H1 (cell line): ENCODE measurements around the gene TBC1D2. TPM values are rescaled to one million over a fixed set of nuclear protein-coding genes. Genes with fewer than 3 reads are reported as not detected.
A peak's percentile ranks its signal among the peaks of the same experiment; 100 is the strongest.

Experiments used
- CTCF ChIA-PET: fragments of 300-600 bp; sonication (Branson Sonifier 250); formaldehyde crosslinking; loops from one replicate; lab custom pipeline; 2021; ENCODE audit not compliant: partially characterized antibody; lab: Charles Lee
- POLR2A ChIA-PET: fragments of 300-600 bp; sonication (Branson Sonifier 250); formaldehyde crosslinking; loops from one replicate; lab custom pipeline; 2021; ENCODE audit warnings: inconsistent platforms; ENCODE audit not compliant: partially characterized antibody; lab: Charles Lee
- DNase-seq, 2 experiments: peaks; one replicate each; pipeline versions ENCODE4 v3.0.0 to v3.0.0-alpha.2; 2010 to 2022; ENCODE audit warnings: low spot score in 2 of 2, low read depth in 1 of 2, mixed read lengths in 1 of 2
- FAIRE-seq: peaks from 2 replicates; lab custom pipeline; 2011; peaks lifted over from hg19 to GRCh38; lab: Jason Lieb, UNC
- H2AFZ ChIP-seq: 2 replicates; pipeline ENCODE4 v1.8.1; 2012; ENCODE audit warnings: low read length, inconsistent platforms
- H2AK5ac ChIP-seq: 2 replicates; pipeline ENCODE4 v1.6.1; 2013; ENCODE audit warnings: low read depth, low read length
- H2BK120ac ChIP-seq: replicated peaks from 2 replicates; pipeline ENCODE3; 2013; ENCODE audit warnings: low read depth, low read length, inconsistent platforms
- H2BK12ac ChIP-seq: 2 replicates; pipeline ENCODE4 v1.6.1; 2013; ENCODE audit warnings: low read depth, low read length
- H2BK15ac ChIP-seq: 2 replicates; pipeline ENCODE4 v1.6.1; 2013; ENCODE audit warnings: low read length
- H2BK20ac ChIP-seq: 2 replicates; pipeline ENCODE4 v1.6.1; 2013; ENCODE audit warnings: low read length
- H2BK5ac ChIP-seq: 2 replicates; pipeline ENCODE4 v1.6.1; 2013; ENCODE audit warnings: low read depth, low read length
- H3K14ac ChIP-seq: 2 replicates; pipeline ENCODE4 v1.6.1; 2013; ENCODE audit warnings: inconsistent platforms; ENCODE audit not compliant: insufficient read length
- H3K18ac ChIP-seq: 2 replicates; pipeline ENCODE4 v1.6.1; 2013; ENCODE audit warnings: low read length; ENCODE audit errors: extremely low read depth
- H3K23ac ChIP-seq: 2 replicates; pipeline ENCODE4 v1.6.1; 2013; ENCODE audit warnings: inconsistent platforms; ENCODE audit not compliant: insufficient read length
- H3K23me2 ChIP-seq: 2 replicates; pipeline ENCODE4 v1.6.1; 2013; ENCODE audit warnings: low read depth, low read length
- H3K27ac ChIP-seq: 2 replicates; pipeline ENCODE4 v1.6.1; 2011; ENCODE audit warnings: low read depth, low read length, inconsistent platforms
- H3K27me3 ChIP-seq, 4 experiments: replicated peaks in 1 of 4; 1 replicate in 1 of 4; 2 replicates in 3 of 4; pipeline versions ENCODE4 v1.6.1 to v1.8.1; 2011 to 2013; ENCODE audit warnings: low read length in 3 of 4, mild to moderate bottlenecking in 3 of 4, inconsistent platforms in 2 of 4, mixed read lengths in 2 of 4, moderate library complexity in 1 of 4; ENCODE audit not compliant: control insufficient read depth in 3 of 4, insufficient read depth in 3 of 4; ENCODE audit errors: extremely low read depth in 1 of 4
- H3K36me3 ChIP-seq, 4 experiments: 2 replicates each; pipeline versions ENCODE4 v1.6.1 to v1.8.1; 2011 to 2013; ENCODE audit warnings: mild to moderate bottlenecking in 4 of 4, low read length in 3 of 4, moderate library complexity in 2 of 4, control low read depth in 1 of 4, inconsistent platforms in 1 of 4; ENCODE audit not compliant: insufficient read depth in 4 of 4, control insufficient read depth in 2 of 4
- H3K4ac ChIP-seq: replicated peaks from 2 replicates; pipeline ENCODE3; 2013; ENCODE audit warnings: low read length, low read depth, mixed read lengths, inconsistent platforms; ENCODE audit not compliant: insufficient read length
- H3K4me1 ChIP-seq, 4 experiments: replicated peaks in 1 of 4; 1 replicate in 1 of 4; 2 replicates in 3 of 4; pipeline versions ENCODE4 v1.6.1 to v1.8.1; 2011 to 2013; ENCODE audit warnings: low read length in 3 of 4, inconsistent platforms in 2 of 4, mixed read lengths in 1 of 4; ENCODE audit not compliant: insufficient read depth in 4 of 4, control insufficient read depth in 3 of 4
- H3K4me2 ChIP-seq, 2 experiments: 2 replicates each; pipeline versions ENCODE4 v1.6.1 to v1.8.1; 2011 to 2013; ENCODE audit warnings: low read depth in 2 of 2, low read length in 2 of 2, control low read depth in 1 of 2, inconsistent platforms in 1 of 2, mild to moderate bottlenecking in 1 of 2; ENCODE audit not compliant: insufficient read depth in 1 of 2
- H3K4me3 ChIP-seq, 4 experiments: fragments of 200-600, 300-600 bp in 1 of 4; sonication (generic), shearing (Covaris generic), sonication (Bioruptor Twin) in 1 of 4; 2 replicates each; pipeline versions ENCODE4 v1.5.1 to v1.8.1; 2011 to 2016; ENCODE audit warnings: low read length in 4 of 4, low read depth in 3 of 4, control low read depth in 2 of 4, inconsistent platforms in 2 of 4, mild to moderate bottlenecking in 2 of 4, mixed read lengths in 1 of 4, moderate library complexity in 1 of 4; ENCODE audit not compliant: insufficient read depth in 2 of 4; ENCODE audit errors: extremely low read depth in 1 of 4
- H3K56ac ChIP-seq: replicated peaks from 2 replicates; pipeline ENCODE3; 2013; ENCODE audit warnings: low read depth, mild to moderate bottlenecking, mixed read lengths, low read length, inconsistent platforms; ENCODE audit not compliant: insufficient read length
- H3K79me1 ChIP-seq: 2 replicates; pipeline ENCODE4 v1.6.1; 2013; ENCODE audit warnings: low read depth, low read length, control low read depth
- H3K79me2 ChIP-seq, 2 experiments: 2 replicates each; pipeline versions ENCODE4 v1.6.1 to v1.8.1; 2012 to 2013; ENCODE audit warnings: low read length in 2 of 2, mild to moderate bottlenecking in 2 of 2, inconsistent platforms in 1 of 2; ENCODE audit not compliant: insufficient read depth in 2 of 2, control insufficient read depth in 1 of 2
- H3K9ac ChIP-seq, 4 experiments: replicated peaks in 1 of 4; 1 replicate in 1 of 4; 2 replicates in 3 of 4; pipeline versions ENCODE4 v1.6.1 to v1.8.1; 2011 to 2013; ENCODE audit warnings: low read depth in 3 of 4, low read length in 3 of 4, control low read depth in 2 of 4, mild to moderate bottlenecking in 2 of 4, moderate library complexity in 2 of 4, inconsistent platforms in 1 of 4; ENCODE audit errors: extremely low read depth in 1 of 4
- H3K9me3 ChIP-seq, 2 experiments: 2 replicates each; pipeline versions ENCODE4 v1.6.1 to v1.8.1; 2012 to 2013; ENCODE audit warnings: mild to moderate bottlenecking in 2 of 2, moderate library complexity in 2 of 2, control low read depth in 1 of 2, inconsistent platforms in 1 of 2, low read depth in 1 of 2, low read length in 1 of 2, mixed read lengths in 1 of 2; ENCODE audit not compliant: insufficient read depth in 2 of 2
- H4K20me1 ChIP-seq, 2 experiments: replicated peaks in 1 of 2; 2 replicates each; pipeline versions ENCODE3 to v1.8.1; 2011 to 2013; ENCODE audit warnings: inconsistent platforms in 2 of 2, low read length in 2 of 2, mild to moderate bottlenecking in 1 of 2; ENCODE audit not compliant: insufficient read depth in 2 of 2, control insufficient read depth in 1 of 2
- H4K5ac ChIP-seq: 2 replicates; pipeline ENCODE4 v1.6.1; 2013; ENCODE audit warnings: low read length, low read depth, mixed read lengths, inconsistent platforms; ENCODE audit not compliant: insufficient read length
- H4K8ac ChIP-seq: 2 replicates; pipeline ENCODE4 v1.8.0; 2013; ENCODE audit warnings: mild to moderate bottlenecking, moderate library complexity, low read length, inconsistent platforms; ENCODE audit not compliant: insufficient read depth; ENCODE audit errors: extremely low read depth
- H4K91ac ChIP-seq: replicated peaks from 2 replicates; pipeline ENCODE3; 2013; ENCODE audit warnings: low read length, mixed read lengths, inconsistent platforms; ENCODE audit not compliant: insufficient read length
- BCL11A ChIP-seq, 2 experiments: IDR thresholded peaks; one replicate each; pipeline ENCODE4 v1.6.1; 2011; ENCODE audit warnings: low read depth in 2 of 2, low read length in 2 of 2, mild to moderate bottlenecking in 2 of 2
- BRCA1 ChIP-seq: IDR thresholded peaks from 2 replicates; pipeline ENCODE4 v1.6.1; 2012; ENCODE audit warnings: low read depth, low read length, improper control_type of control experiment
- GTF2F1 ChIP-seq: IDR thresholded peaks from 2 replicates; pipeline ENCODE4 v1.6.1; 2012; ENCODE audit warnings: low read depth, low read length, improper control_type of control experiment, borderline replicate concordance
- JUN ChIP-seq: IDR thresholded peaks from 2 replicates; pipeline ENCODE4 v1.6.1; 2011; ENCODE audit warnings: low read depth, mild to moderate bottlenecking, improper control_type of control experiment, low read length
- NRF1 ChIP-seq: IDR thresholded peaks from 2 replicates; pipeline ENCODE4 v1.6.1; 2011; ENCODE audit warnings: mild to moderate bottlenecking, low read depth, low read length, improper control_type of control experiment
- RBBP5 ChIP-seq: IDR thresholded peaks from 2 replicates; pipeline ENCODE4 v1.7.1; 2012; ENCODE audit warnings: low read depth, mild to moderate bottlenecking, inconsistent platforms, low read length, moderate library complexity, borderline replicate concordance
- RNF2 ChIP-seq: fragments of 200-900, 300-1000 bp; sonication (generic); IDR thresholded peaks from 2 replicates; pipeline ENCODE4 v1.7.1; 2016; ENCODE audit warnings: borderline replicate concordance, low read depth, mild to moderate bottlenecking, antibody characterized with exemption, low read length; ENCODE audit not compliant: poor library complexity, severe bottlenecking; ENCODE audit errors: missing control alignments
- SAP30 ChIP-seq: fragments of 300-600 bp; sonication (generic); IDR thresholded peaks from 2 replicates; pipeline ENCODE4 v1.7.1; 2012; ENCODE audit warnings: low read length, moderate library complexity, mild to moderate bottlenecking, inconsistent platforms; ENCODE audit not compliant: insufficient read depth, insufficient replicate concordance
- SIX5 ChIP-seq: IDR thresholded peaks from 2 replicates; pipeline ENCODE4 v1.6.1; 2011; ENCODE audit warnings: mild to moderate bottlenecking, low read depth, low read length
- WGBS, 2 experiments: shearing (Covaris generic) in 1 of 2; methylation state at CpG; one replicate each; pipeline versions ENCODE4 v1.1.6 to v1.1.7; 2013 to 2015; ENCODE audit warnings: low lambda C conversion rate in 2 of 2, mixed read lengths in 2 of 2, inconsistent platforms in 1 of 2, low coverage in 1 of 2, missing lambda C conversion rate in 1 of 2; ENCODE audit not compliant: insufficient replicate concordance in 2 of 2, insufficient coverage in 1 of 2, insufficient read length in 1 of 2; ENCODE audit errors: extremely low coverage in 1 of 2, missing lambda C conversion rate in 1 of 2; 5-methylcytosine and 5-hydroxymethylcytosine counted together
- polyA plus RNA-seq, 7 experiments: library from polyadenylated mRNA; depleted of rRNA in 3 of 7; stranded (reverse) in 5 of 7; unstranded in 2 of 7; fragments of >200 nt in 5 of 7; fragments of 200-250 nt in 2 of 7; gene quantifications; 1 replicate in 5 of 7; 2 replicates in 1 of 7; 4 replicates in 1 of 7; pipeline versions ENCODE4 v1.2.1 to v1.2.3, GENCODE V29; 2011 to 2013; ENCODE audit warnings: missing spikeins in 2 of 7, mixed read lengths in 2 of 7
- total RNA-seq: library from RNA; stranded (reverse); fragmentation: NEBNext Ultra II Directional; extraction: Animal tissue kit (Norgen Biotek cat#: 25700); gene quantifications from 2 replicates; pipeline ENCODE4 v1.2.1, GENCODE V29; 2021
- TF ChIP-seq, protein P1 (sequence below): IDR thresholded peaks from 2 replicates; pipeline ENCODE4 v1.6.1; 2012; ENCODE audit warnings: low read length, inconsistent platforms

TBC1D2 gene
- total and polyA plus RNA-seq, 2 of the 8 experiments (the other 6 are each of a cell fraction or from before 2014, with no cell fraction given), result 7.4 TPM

DNA sequence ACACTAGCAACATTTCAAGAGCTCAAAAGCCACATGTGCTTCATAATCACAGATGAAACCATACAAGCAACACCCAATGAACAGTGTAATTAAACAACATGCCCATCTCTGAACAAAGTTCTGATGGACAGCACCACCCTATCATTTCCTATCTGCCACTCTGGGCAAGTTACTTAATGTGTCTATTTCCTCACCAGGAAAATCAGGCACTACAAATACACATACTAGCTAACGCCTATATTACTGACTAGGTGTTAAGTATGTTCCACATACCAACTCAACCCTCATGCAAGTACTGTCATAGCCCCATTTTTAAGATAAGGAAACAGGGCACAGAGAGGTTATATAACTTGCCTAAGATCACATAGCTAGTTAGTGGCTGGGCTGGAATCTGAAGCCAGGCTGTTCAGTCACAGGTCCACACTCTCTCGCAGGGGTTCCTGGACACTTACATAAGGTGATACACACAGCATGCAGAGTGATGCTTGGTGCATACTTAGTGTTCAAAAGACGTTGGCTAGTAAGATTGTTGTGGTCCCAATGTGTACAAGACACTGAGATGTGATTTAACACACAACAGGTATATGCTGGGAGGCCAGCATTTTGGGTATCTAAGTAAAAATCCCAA, 87.2 kb downstream of the TBC1D2 start:
- Histone ChIP-seq H4K5ac (no peak overlapping the region), H2BK15ac (peak overlapping the region; percentile 72; the same call in 1 of the 2 replicates), H3K79me2 (peaks cover 0 to 2% of the 10 kb centered on the region in 2 experiments; a peak in 1 of 4 replicates), H3K36me3 (no peaks in the 10 kb centered on the region), H4K8ac (no peak overlapping the region), H3K79me1 (peaks cover 7% of the 10 kb centered on the region; the same call in 1 of the 2 replicates), H3K27ac (no peak overlapping the region), H3K9me3 (no peaks in the 10 kb centered on the region), H3K9ac (no peak overlapping the region), H3K27me3 (no peaks in the 10 kb centered on the region), H2BK5ac (no peak overlapping the region), H3K4ac (peak overlapping the region; percentile 72), H3K14ac (no peak overlapping the region), H2BK120ac (peak overlapping the region; percentile 75), H3K56ac (no peak overlapping the region), H4K20me1 (peaks cover 2 to 6% of the 10 kb centered on the region in 2 experiments), H3K4me2 (no peak overlapping the region), H2AK5ac (peak overlapping the region; percentile 90; the same call in 1 of the 2 replicates), H3K23me2 (no peaks in the 10 kb centered on the region), H2BK12ac (peak overlapping the region; percentile 68; the same call in 1 of the 2 replicates), H4K91ac (no peak overlapping the region), H3K4me1 (peaks cover 8 to 29% (median 18%) of the 10 kb centered on the region in 4 experiments), H2BK20ac (no peak overlapping the region), H3K18ac (peak overlapping the region; percentile 48; the same call in 1 of the 2 replicates), H2AFZ (no peak overlapping the region), H3K23ac (no peak overlapping the region), H3K4me3 (no peak overlapping the region)
- DNase-seq (no peak), FAIRE-seq (no peak)
- CTCF ChIA-PET, result no interaction called here
- POLR2A ChIA-PET, result interaction anchor here (1.3 kb wide), 2 partner anchors 9 to 68 kb away, joined by 3 to 5 read pairs; no protein-coding TSS in a partner anchor
- 79% methylated on average over 3 of the region's 3 CpGs; no CpG with 5 or more reads in 1 of the 2 experiments for WGBS, 2 experiments
- TF ChIP-seq GTF2F1 (no peak), NRF1 (no peak), BCL11A (IDR thresholded peaks at IDR 0.05; ENCODE audit: low read depth in 2 of 2, low read length in 2 of 2) (no peak), SIX5 (no peak), RNF2 (no peak), JUN (no peak), BRCA1 (no peak), SAP30 (no peak), RBBP5 (no peak)
- TF ChIP-seq, protein P1, sequence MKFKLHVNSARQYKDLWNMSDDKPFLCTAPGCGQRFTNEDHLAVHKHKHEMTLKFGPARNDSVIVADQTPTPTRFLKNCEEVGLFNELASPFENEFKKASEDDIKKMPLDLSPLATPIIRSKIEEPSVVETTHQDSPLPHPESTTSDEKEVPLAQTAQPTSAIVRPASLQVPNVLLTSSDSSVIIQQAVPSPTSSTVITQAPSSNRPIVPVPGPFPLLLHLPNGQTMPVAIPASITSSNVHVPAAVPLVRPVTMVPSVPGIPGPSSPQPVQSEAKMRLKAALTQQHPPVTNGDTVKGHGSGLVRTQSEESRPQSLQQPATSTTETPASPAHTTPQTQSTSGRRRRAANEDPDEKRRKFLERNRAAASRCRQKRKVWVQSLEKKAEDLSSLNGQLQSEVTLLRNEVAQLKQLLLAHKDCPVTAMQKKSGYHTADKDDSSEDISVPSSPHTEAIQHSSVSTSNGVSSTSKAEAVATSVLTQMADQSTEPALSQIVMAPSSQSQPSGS, result no peak
